Liver (tissue), 3 donors: ENCODE measurements around the gene SMG5.

Experiments used
- RAD21 ChIP-seq, 2 donors: IDR thresholded peaks; 2 replicates each; pipeline ENCODE4 v1.6.1; 2016; ENCODE audit warnings: antibody characterized with exemption in 2 of 2, mild to moderate bottlenecking in 2 of 2
- TF ChIP-seq, protein P1 (sequence below): fragments of 150-350 bp; IDR thresholded peaks from 2 replicates; pipeline ENCODE4 v1.5.1; 2017; ENCODE audit warnings: improper control_type of control experiment, low read depth, low read length; ENCODE audit not compliant: missing input control
- TF ChIP-seq, protein P2 (sequence below): IDR thresholded peaks from 2 replicates; pipeline ENCODE4 v1.6.1; 2016; ENCODE audit warnings: antibody characterized with exemption
- TF ChIP-seq, protein P3 (sequence below): IDR thresholded peaks from 2 replicates; pipeline ENCODE4 v1.6.1; 2016; ENCODE audit warnings: antibody characterized with exemption
- donor health status: healthy.
- donor health status: healthy.

DNA sequence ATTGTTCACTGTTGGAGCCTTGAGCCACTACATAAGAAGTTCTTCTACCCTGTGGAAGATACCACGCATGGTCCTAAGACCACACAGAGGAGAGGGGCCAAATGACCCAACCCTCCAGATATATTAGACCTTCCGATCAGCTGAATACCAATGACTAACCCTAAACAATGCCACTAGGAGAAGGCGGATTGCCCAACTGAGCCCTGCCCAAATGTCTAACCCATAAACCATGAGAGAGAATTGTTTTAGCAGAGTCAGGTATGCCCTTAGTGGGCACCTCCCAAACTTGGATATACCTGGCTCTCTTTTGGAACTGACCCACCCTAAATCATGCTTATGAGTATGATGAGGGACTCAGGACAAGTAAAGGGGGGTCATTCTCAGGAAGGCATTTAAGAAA, 12.3 kb downstream of the SMG5 start:
- TF ChIP-seq, protein P1, sequence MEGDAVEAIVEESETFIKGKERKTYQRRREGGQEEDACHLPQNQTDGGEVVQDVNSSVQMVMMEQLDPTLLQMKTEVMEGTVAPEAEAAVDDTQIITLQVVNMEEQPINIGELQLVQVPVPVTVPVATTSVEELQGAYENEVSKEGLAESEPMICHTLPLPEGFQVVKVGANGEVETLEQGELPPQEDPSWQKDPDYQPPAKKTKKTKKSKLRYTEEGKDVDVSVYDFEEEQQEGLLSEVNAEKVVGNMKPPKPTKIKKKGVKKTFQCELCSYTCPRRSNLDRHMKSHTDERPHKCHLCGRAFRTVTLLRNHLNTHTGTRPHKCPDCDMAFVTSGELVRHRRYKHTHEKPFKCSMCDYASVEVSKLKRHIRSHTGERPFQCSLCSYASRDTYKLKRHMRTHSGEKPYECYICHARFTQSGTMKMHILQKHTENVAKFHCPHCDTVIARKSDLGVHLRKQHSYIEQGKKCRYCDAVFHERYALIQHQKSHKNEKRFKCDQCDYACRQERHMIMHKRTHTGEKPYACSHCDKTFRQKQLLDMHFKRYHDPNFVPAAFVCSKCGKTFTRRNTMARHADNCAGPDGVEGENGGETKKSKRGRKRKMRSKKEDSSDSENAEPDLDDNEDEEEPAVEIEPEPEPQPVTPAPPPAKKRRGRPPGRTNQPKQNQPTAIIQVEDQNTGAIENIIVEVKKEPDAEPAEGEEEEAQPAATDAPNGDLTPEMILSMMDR: no peak
- TF ChIP-seq, protein P2, sequence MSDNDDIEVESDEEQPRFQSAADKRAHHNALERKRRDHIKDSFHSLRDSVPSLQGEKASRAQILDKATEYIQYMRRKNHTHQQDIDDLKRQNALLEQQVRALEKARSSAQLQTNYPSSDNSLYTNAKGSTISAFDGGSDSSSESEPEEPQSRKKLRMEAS: no peak
- TF ChIP-seq, protein P3, sequence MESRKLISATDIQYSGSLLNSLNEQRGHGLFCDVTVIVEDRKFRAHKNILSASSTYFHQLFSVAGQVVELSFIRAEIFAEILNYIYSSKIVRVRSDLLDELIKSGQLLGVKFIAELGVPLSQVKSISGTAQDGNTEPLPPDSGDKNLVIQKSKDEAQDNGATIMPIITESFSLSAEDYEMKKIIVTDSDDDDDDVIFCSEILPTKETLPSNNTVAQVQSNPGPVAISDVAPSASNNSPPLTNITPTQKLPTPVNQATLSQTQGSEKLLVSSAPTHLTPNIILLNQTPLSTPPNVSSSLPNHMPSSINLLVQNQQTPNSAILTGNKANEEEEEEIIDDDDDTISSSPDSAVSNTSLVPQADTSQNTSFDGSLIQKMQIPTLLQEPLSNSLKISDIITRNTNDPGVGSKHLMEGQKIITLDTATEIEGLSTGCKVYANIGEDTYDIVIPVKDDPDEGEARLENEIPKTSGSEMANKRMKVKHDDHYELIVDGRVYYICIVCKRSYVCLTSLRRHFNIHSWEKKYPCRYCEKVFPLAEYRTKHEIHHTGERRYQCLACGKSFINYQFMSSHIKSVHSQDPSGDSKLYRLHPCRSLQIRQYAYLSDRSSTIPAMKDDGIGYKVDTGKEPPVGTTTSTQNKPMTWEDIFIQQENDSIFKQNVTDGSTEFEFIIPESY: no peak
- TF ChIP-seq RAD21 (IDR thresholded peaks at IDR 0.05): no peak
